Measurements from ENCODE around the gene ANGPT4. TPM values are rescaled to one million over a fixed set of nuclear protein-coding genes. Genes with fewer than 3 reads are reported as not detected.

The ANGPT4 gene
- total RNA-seq (2021) (not detected in 2 replicates), Bru-seq, nascent RNA (percentile 2 among the genes with signal in this experiment), BruChase-seq, experiment 1, labeled RNA remaining after a 2-hour chase (not detected), BruChase-seq, experiment 2, labeled RNA remaining after a 6-hour chase (not detected)
- long read RNA-seq: 0 reads

- POLR2A ChIA-PET (ENCODE audit: unreplicated experiment): no interaction called here
- H3K9me2 ChIP-seq (ENCODE audit: insufficient read depth): no peaks in the 10 kb centered on the region
- H3K27ac ChIP-seq: no peak within 1 kb of the TSS
- H3K27me3 ChIP-seq (ENCODE audit: insufficient read depth, low read depth): peaks cover 27% of the 10 kb centered on the region
- intact Hi-C loops (cut with micrococcal nuclease; ENCODE audit: unreplicated experiment): no loop called here
- H2AFZ ChIP-seq: no peak within 1 kb of the TSS
- H3K36me3 ChIP-seq (ENCODE audit: low read depth): no peaks in the 10 kb centered on the region
- no peaks in the 10 kb centered on the region for H4K20me1 ChIP-seq (ENCODE audit: insufficient read depth)
- H3K4me3 ChIP-seq: no peak within 1 kb of the TSS
- CTCF ChIA-PET: no interaction called here
- no peaks in the 10 kb centered on the region for H3K9me3 ChIP-seq (ENCODE audit: insufficient read depth, low read depth)
- no peak for TF ChIP-seq CTCF (conservative IDR thresholded peaks at IDR 0.05)
- TF ChIP-seq EZH2 (IDR thresholded peaks at IDR 0.05; ENCODE audit: low read depth): no peak
- DNase-seq: no peak
- no peak within 1 kb of the TSS for H3K4me2 ChIP-seq
- H3K79me2 ChIP-seq (ENCODE audit: low read depth): no peaks in the 10 kb centered on the region
- H3K4me1 ChIP-seq (replicated peaks; ENCODE audit: insufficient read depth): no peaks in the 10 kb centered on the region
- no TSS peak for BruUV-seq (replicated peaks)
- H3F3A ChIP-seq (ENCODE audit: insufficient read depth, low read depth): no peaks in the 10 kb centered on the region
These were observed at the start of gene ANGPT4 for GRCh38 chr20:916125-916799. Gene ANGPT4, minus strand, starts transcription at chr20:916334. Its CDS starts 120 bp downstream, at chr20:916214.

- H3K9me2 ChIP-seq (ENCODE audit: insufficient read depth): no peaks in the 10 kb centered on the region
- no peak overlapping the region for H3K4me3 ChIP-seq
- H3K4me2 ChIP-seq: no peak overlapping the region
- H3K4me1 ChIP-seq (replicated peaks; ENCODE audit: insufficient read depth): no peaks in the 10 kb centered on the region
- CTCF ChIA-PET: no interaction called here
- H4K20me1 ChIP-seq (ENCODE audit: insufficient read depth): no peaks in the 10 kb centered on the region
- no peak for TF ChIP-seq EZH2 (IDR thresholded peaks at IDR 0.05; ENCODE audit: low read depth)
- no peak for TF ChIP-seq CTCF (conservative IDR thresholded peaks at IDR 0.05)
- BruUV-seq (replicated peaks): no TSS peak
- intact Hi-C loops (cut with micrococcal nuclease; ENCODE audit: unreplicated experiment): no loop called here
- no peaks in the 10 kb centered on the region for H3F3A ChIP-seq (ENCODE audit: insufficient read depth, low read depth)
- no peaks in the 10 kb centered on the region for H3K36me3 ChIP-seq (ENCODE audit: low read depth)
- H3K9me3 ChIP-seq (ENCODE audit: insufficient read depth, low read depth): no peaks in the 10 kb centered on the region
- peaks cover 82% of the 10 kb centered on the region for H3K27me3 ChIP-seq (ENCODE audit: insufficient read depth, low read depth)
- H3K79me2 ChIP-seq (ENCODE audit: low read depth): no peaks in the 10 kb centered on the region
- DNase-seq: no peak
- H2AFZ ChIP-seq: no peak overlapping the region
- H3K27ac ChIP-seq: no peak overlapping the region
- POLR2A ChIA-PET (ENCODE audit: unreplicated experiment): no interaction called here
These were observed 47.7 kb upstream of the ANGPT4 start for GRCh38 chr20:963795-964194.

- Histone ChIP-seq H3K36me3 (ENCODE audit: low read depth) (no peaks in the 10 kb centered on the region), H3K27ac (no peak overlapping the region), H3K9me2 (ENCODE audit: insufficient read depth) (no peaks in the 10 kb centered on the region), H3K79me2 (ENCODE audit: low read depth) (no peaks in the 10 kb centered on the region), H3K9me3 (ENCODE audit: insufficient read depth, low read depth) (no peaks in the 10 kb centered on the region), H3K4me2 (no peak overlapping the region), H3F3A (ENCODE audit: insufficient read depth, low read depth) (no peaks in the 10 kb centered on the region), H4K20me1 (ENCODE audit: insufficient read depth) (no peaks in the 10 kb centered on the region), H3K4me3 (no peak overlapping the region), H3K4me1 (replicated peaks; ENCODE audit: insufficient read depth) (no peaks in the 10 kb centered on the region), H2AFZ (no peak overlapping the region), H3K27me3 (ENCODE audit: insufficient read depth, low read depth) (peaks cover 73% of the 10 kb centered on the region)
- intact Hi-C loops (cut with micrococcal nuclease; ENCODE audit: unreplicated experiment): no loop called here
- ChIA-PET POLR2A (ENCODE audit: unreplicated experiment) (no interaction called here), CTCF (no interaction called here)
- BruUV-seq (replicated peaks): no TSS peak
- DNase-seq: no peak
- TF ChIP-seq CTCF (conservative IDR thresholded peaks at IDR 0.05): no peak
- TF ChIP-seq EZH2 (IDR thresholded peaks at IDR 0.05; ENCODE audit: low read depth): no peak
These were observed 46.5 kb upstream of the ANGPT4 start for GRCh38 chr20:962683-963082.
